NCI-H1694 (cell line): ENCODE measurements around the gene SLC36A3.
"Not testable (repeated sequence)": the region's sequence is repeated elsewhere in the genome, so short reads cannot be mapped to it uniquely, and the experiment has no call there.

Experiments
- DNase-seq: peaks from one replicate; lab custom pipeline; 2025; lab: John Stamatoyannopoulos, UW

SLC36A3 gene

GRCh38 chr5:151259931-151260330 lies 43.6 kb downstream of the SLC36A3 start:
- DNase-seq, result no peak

- no peak for DNase-seq
These were observed 44.8 kb downstream of the SLC36A3 start for GRCh38 chr5:151258816-151259215.

GRCh38 chr5:151258201-151258611 lies 45.4 kb downstream of the SLC36A3 start:
- DNase-seq, result no peak

- no peak for DNase-seq
These were observed 45.8 kb downstream of the SLC36A3 start for GRCh38 chr5:151257731-151258181.

GRCh38 chr5:151255621-151256286 lies 47.8 kb downstream of the SLC36A3 start:
- DNase-seq, result no peak

GRCh38 chr5:151254990-151255389 lies 48.6 kb downstream of the SLC36A3 start:
- DNase-seq, result not testable (repeated sequence)

GRCh38 chr5:151254556-151254955 lies 49.0 kb downstream of the SLC36A3 start:
- DNase-seq, result no peak

GRCh38 chr5:151253605-151253950 lies 50.0 kb downstream of the SLC36A3 start:
- no peak for DNase-seq

GRCh38 chr5:151252762-151253604 lies 50.6 kb downstream of the SLC36A3 start, which contains the start of gene GM2A:
Gene GM2A (plus strand): TSS chr5:151253185. CDS start chr5:151253217, 32 bp downstream.
- peak; percentile 92 for DNase-seq

- no peak for DNase-seq
These were observed 51.9 kb downstream of the SLC36A3 start for GRCh38 chr5:151251621-151252020.

GRCh38 chr5:151251001-151251551 lies 52.5 kb downstream of the SLC36A3 start:
- no peak for DNase-seq

GRCh38 chr5:151250346-151251000 lies 53.1 kb downstream of the SLC36A3 start:
- no peak for DNase-seq

GRCh38 chr5:151249281-151249680 lies 54.3 kb downstream of the SLC36A3 start:
- DNase-seq, result no peak

- no peak for DNase-seq
These were observed 54.9 kb downstream of the SLC36A3 start for GRCh38 chr5:151248651-151249050.

GRCh38 chr5:151245680-151246219 lies 57.8 kb downstream of the SLC36A3 start:
- DNase-seq, result no peak

- DNase-seq, result no peak
These were observed 59.4 kb downstream of the SLC36A3 start for GRCh38 chr5:151244206-151244605.

GRCh38 chr5:151243564-151243963 lies 60.0 kb downstream of the SLC36A3 start:
- DNase-seq, result no peak

GRCh38 chr5:151243127-151243526 lies 60.4 kb downstream of the SLC36A3 start:
- no peak for DNase-seq

- DNase-seq, result no peak
These were observed 62.5 kb downstream of the SLC36A3 start for GRCh38 chr5:151240924-151241635.

GRCh38 chr5:151240268-151240835 lies 63.2 kb downstream of the SLC36A3 start:
- not testable (repeated sequence) for DNase-seq

GRCh38 chr5:151239237-151239861 lies 64.2 kb downstream of the SLC36A3 start:
- DNase-seq, result no peak
